HFF-Myc (cell line): Measurements from ENCODE around the gene KLHL40.
A peak's percentile ranks its signal among the peaks of the same experiment; 100 is the strongest.

ENCODE experiments used
- DNase-seq: peaks from one replicate; pipeline ENCODE4 v3.0.0-alpha.2; 2011; ENCODE audit warnings: low read depth; ENCODE audit errors: extremely low read depth
- H3K4me3 ChIP-seq: replicated peaks from 2 replicates; pipeline ENCODE4 v1.5.1; 2011; ENCODE audit warnings: low read depth, mild to moderate bottlenecking, control low read depth, low read length
- CTCF ChIP-seq: IDR thresholded peaks from 2 replicates; pipeline ENCODE4 v1.5.1; 2012; ENCODE audit warnings: mild to moderate bottlenecking, low read depth, low read length, control low read depth; ENCODE audit errors: missing control alignments

Gene KLHL40

GRCh38 chr3:42730706-42731420 lies 45.5 kb downstream of the KLHL40 start:
- no peak for DNase-seq
- TF ChIP-seq CTCF, result no peak
- no peak overlapping the region for H3K4me3 ChIP-seq

DNA sequence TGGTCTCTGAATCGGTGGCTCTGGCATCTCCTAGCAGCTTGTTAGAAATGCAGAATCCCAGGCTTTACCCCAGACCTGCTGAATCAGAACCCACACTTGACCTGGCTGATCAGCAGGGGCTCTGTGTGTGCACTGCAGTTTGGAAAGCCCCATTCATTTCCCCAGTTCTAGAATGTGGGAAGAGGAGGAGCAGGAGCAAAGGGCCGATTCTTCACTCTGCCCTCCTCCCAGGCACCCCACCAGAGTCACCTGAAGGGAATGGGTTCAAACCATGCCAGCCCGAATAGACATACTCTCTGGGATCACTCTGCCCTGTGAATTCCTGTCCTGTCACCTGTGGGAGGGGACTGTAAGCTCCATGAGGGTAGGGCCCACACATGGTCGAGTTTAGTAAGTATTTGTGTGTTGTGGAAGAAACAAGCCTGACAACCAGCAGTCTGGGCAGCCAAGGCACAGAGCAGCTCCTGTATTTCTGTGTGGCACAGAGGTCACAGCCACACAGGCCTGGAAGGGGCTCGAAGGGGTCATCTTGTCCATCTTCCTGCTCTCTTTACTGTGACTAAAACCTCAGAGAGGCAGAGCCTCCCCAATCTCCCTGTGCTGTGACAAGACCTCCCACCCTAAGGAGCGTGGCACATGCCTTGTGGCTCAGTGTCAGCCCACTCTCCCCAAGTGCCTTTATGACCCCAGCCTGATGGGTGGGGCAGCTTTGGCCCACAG lies 46.3 kb downstream of the KLHL40 start:
- H3K4me3 ChIP-seq, result no peak overlapping the region
- no peak for TF ChIP-seq CTCF
- no peak for DNase-seq

DNA sequence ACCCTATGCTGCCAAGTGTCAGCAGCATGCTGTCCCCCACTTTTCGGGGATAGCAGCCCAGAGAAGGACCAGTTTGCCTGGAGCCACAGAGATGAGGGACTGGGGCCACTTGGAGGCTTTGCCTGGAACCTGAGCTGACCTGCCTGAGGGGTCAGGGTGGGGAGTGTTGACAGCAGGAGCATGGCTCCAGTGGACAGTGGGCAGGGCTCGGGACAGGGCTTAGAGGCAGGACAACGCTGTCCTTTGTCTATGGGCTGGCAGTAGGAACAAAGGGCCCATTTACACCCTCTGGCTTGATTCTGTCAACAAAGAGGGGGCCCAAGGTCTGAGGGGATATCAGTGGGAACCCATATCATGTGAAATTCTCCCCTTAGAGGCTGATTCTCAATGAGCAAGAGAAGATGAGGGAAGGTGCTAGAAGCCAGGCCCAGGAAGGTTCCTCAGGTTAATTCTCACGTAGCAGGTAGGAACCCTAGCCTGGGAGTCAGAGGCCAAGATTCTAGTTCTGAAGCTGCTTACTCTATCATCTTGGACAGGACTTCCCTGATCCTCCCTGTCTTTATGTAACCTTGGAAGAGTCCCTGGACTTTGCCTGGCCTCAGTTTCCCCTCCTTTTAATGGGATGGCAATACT lies 47.0 kb downstream of the KLHL40 start:
- H3K4me3 ChIP-seq, result no peak overlapping the region
- TF ChIP-seq CTCF, result no peak
- no peak for DNase-seq

DNA sequence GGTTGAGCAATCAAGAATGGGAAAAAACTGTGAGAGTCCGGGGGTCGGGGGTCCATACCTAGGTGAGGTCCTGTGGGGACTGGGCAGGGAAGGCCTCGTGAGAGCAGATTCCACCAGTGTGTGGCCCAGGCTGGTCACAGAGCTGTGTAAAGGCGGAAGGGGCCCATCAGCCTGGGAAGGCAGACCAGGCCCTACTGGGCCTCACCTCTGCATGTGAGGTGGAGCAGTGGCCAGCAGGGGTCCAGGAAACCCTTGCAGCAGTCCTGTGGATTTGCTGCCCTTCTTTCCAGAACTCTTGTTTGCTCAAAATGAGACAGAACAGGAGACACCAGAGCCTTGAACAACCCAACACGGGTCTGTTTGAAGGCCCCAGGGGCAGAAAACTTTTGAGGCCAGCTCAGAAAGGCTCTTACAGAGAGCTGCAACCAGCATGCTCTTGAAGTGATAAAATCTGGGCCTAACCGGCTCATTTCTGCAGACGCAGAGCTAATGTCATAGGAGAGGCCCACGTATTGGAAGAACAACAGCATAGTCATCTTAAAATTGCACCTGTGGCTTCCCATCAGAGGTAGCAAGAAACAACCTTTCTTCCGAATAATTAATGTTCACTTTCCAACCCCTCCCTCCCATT lies 47.6 kb downstream of the KLHL40 start:
- DNase-seq, result no peak
- no peak overlapping the region for H3K4me3 ChIP-seq
- peak; percentile 10 for TF ChIP-seq CTCF

GRCh38 chr3:42733501-42734262 lies 48.3 kb downstream of the KLHL40 start:
- TF ChIP-seq CTCF, result no peak
- H3K4me3 ChIP-seq, result no peak overlapping the region
- DNase-seq, result no peak

DNA sequence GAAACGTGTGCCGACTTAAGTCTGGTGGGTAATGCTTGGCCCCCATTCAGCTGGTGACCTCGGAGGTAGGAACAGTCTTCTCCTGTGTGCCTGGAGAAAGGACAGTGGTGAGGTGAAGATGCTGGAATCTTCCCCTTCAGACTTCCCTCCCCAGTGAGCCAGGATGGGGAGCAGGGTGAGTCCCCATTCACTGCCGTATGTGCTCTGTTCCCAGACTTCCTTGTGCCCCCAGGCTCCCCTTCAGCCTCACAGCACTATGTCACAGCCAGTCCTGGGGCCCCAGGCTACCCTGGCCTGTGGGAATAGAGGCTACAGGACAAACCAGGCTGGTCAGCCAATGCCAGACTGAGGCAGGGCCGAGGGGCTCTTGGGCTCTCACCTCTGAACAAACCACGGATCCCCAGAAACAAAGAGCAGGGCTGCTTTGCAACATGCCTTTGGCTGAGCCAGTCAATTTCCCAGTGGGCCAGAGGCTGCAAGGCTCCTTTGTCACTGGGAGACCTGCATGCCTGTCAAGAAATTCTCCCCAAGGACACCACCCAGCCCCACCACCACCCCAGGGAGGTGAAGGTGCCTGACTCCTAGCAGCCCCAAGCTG lies 49.0 kb downstream of the KLHL40 start:
- TF ChIP-seq CTCF, result no peak
- no peak overlapping the region for H3K4me3 ChIP-seq
- DNase-seq, result no peak
